GM23248 (cell line): Measurements from ENCODE around the gene SNAI3. TPM values are rescaled to one million over a fixed set of nuclear protein-coding genes. Genes with fewer than 3 reads are reported as not detected.

Experiments used
- DNase-seq: peaks from one replicate; pipeline ENCODE4 v3.0.0-alpha.2; 2015
- H2AFZ ChIP-seq: fragments of 200-600 bp; sonication (generic); 2 replicates; pipeline ENCODE4 v1.6.1; 2016; ENCODE audit warnings: antibody characterized with exemption
- H3F3A ChIP-seq: fragments of 200-600 bp; sonication (generic); 2 replicates; pipeline ENCODE4 v1.6.1; 2016; ENCODE audit warnings: mild to moderate bottlenecking, antibody characterized with exemption, mixed run types; ENCODE audit not compliant: insufficient read depth
- H3K27ac ChIP-seq: fragments of 200-600 bp; sonication (generic); 2 replicates; pipeline ENCODE4 v1.5.1; 2016; ENCODE audit warnings: mild to moderate bottlenecking
- H3K27me3 ChIP-seq: fragments of 200-600 bp; sonication (generic); replicated peaks from 2 replicates; pipeline ENCODE4 v1.6.1; 2016; ENCODE audit warnings: mild to moderate bottlenecking; ENCODE audit not compliant: insufficient read depth
- H3K36me3 ChIP-seq: fragments of 200-600 bp; sonication (generic); 2 replicates; pipeline ENCODE4 v1.6.1; 2016; ENCODE audit warnings: low read depth, mild to moderate bottlenecking
- H3K4me1 ChIP-seq: fragments of 200-600 bp; sonication (generic); 2 replicates; pipeline ENCODE4 v1.6.1; 2016; ENCODE audit warnings: mild to moderate bottlenecking; ENCODE audit not compliant: insufficient read depth
- H3K4me2 ChIP-seq: fragments of 200-600 bp; sonication (generic); one replicate; pipeline ENCODE4 v1.6.1; 2016; ENCODE audit warnings: mild to moderate bottlenecking; ENCODE audit not compliant: unreplicated experiment
- H3K4me3 ChIP-seq: fragments of 200-600 bp; sonication (generic); 2 replicates; pipeline ENCODE4 v1.5.1; 2016; ENCODE audit warnings: mild to moderate bottlenecking
- H3K79me2 ChIP-seq: fragments of 200-600 bp; sonication (generic); 2 replicates; pipeline ENCODE4 v1.6.1; 2016; ENCODE audit warnings: mild to moderate bottlenecking; ENCODE audit not compliant: insufficient read depth
- H3K9ac ChIP-seq: fragments of 200-600 bp; sonication (generic); 2 replicates; pipeline ENCODE4 v1.6.1; 2016; ENCODE audit warnings: mild to moderate bottlenecking
- H3K9me2 ChIP-seq: fragments of 200-600 bp; sonication (generic); 2 replicates; pipeline ENCODE4 v1.6.1; 2016; ENCODE audit warnings: mixed run types, mild to moderate bottlenecking, moderate library complexity; ENCODE audit not compliant: insufficient read depth
- H3K9me3 ChIP-seq: fragments of 200-600 bp; sonication (generic); one replicate; pipeline ENCODE4 v1.6.1; 2017; ENCODE audit warnings: low read depth
- H4K20me1 ChIP-seq: fragments of 200-600 bp; sonication (generic); 2 replicates; pipeline ENCODE4 v1.6.0; 2016; ENCODE audit not compliant: insufficient read depth
- EZH2 ChIP-seq: fragments of 200-600 bp; sonication (generic); IDR thresholded peaks from 2 replicates; pipeline ENCODE4 v1.6.1; 2018; ENCODE audit warnings: antibody characterized with exemption, mild to moderate bottlenecking; ENCODE audit not compliant: insufficient read depth, poor library complexity, severe bottlenecking
- EZH2phosphoT487 ChIP-seq: fragments of 200-600 bp; sonication (generic); IDR thresholded peaks from 2 replicates; pipeline ENCODE4 v1.6.1; 2018; ENCODE audit warnings: antibody characterized with exemption, moderate library complexity, mild to moderate bottlenecking, low read depth; ENCODE audit not compliant: insufficient read depth
- WGBS, 2 experiments: methylation state at CpG; one replicate each; pipeline ENCODE4 v1.1.6; 2015 to 2017; ENCODE audit warnings: low lambda C conversion rate in 2 of 2, low coverage in 1 of 2; ENCODE audit errors: missing lambda C conversion rate in 2 of 2; 5-methylcytosine and 5-hydroxymethylcytosine counted together
- in situ Hi-C: fragments of 300-500 bp; cut with MboI; formaldehyde crosslinking; loops from 2 replicates; pipeline ENCODE4 v1.15.0; 2020
- polyA plus RNA-seq: library from polyadenylated mRNA; unstranded; fragments of >200 nt; fragmentation: Nextera tagmentation; extraction: Ambion mirVana; gene quantifications from 2 replicates; pipeline ENCODE4 v1.2.1, GENCODE V29; 2016
- total RNA-seq: library from RNA; depleted of rRNA; stranded (reverse); fragments of >200 nt; shearing (Covaris generic); gene quantifications from 2 replicates; pipeline ENCODE4 v1.2.3, GENCODE V29; 2014

SNAI3 gene
- total and polyA plus RNA-seq, 2 experiments from 2014 or later, result 0.71 TPM; not detected in 1

- H3K4me3 ChIP-seq, result no peak overlapping the region
- DNase-seq, result no peak
- WGBS, 2 experiments, result 93 to 94% methylated on average over 26 to 28 of the region's 28 CpGs
- TF ChIP-seq EZH2phosphoT487, result no peak
- no peak for TF ChIP-seq EZH2
- no peaks in the 10 kb centered on the region for H3K36me3 ChIP-seq
- H3K27ac ChIP-seq, result no peak overlapping the region
- in situ Hi-C loops, result no loop called here
- H2AFZ ChIP-seq, result no peak overlapping the region
- H3K79me2 ChIP-seq, result no peaks in the 10 kb centered on the region
- no peaks in the 10 kb centered on the region for H3F3A ChIP-seq
- no peaks in the 10 kb centered on the region for H3K9me2 ChIP-seq
- H3K27me3 ChIP-seq, result no peaks in the 10 kb centered on the region
- no peaks in the 10 kb centered on the region for H3K9me3 ChIP-seq
- no peak overlapping the region for H3K4me2 ChIP-seq
- H4K20me1 ChIP-seq, result no peaks in the 10 kb centered on the region
- H3K9ac ChIP-seq, result no peak overlapping the region
- no peaks in the 10 kb centered on the region for H3K4me1 ChIP-seq
These were observed 31.8 kb downstream of the SNAI3 start for GRCh38 chr16:88654363-88655052.

GRCh38 chr16:88653596-88654362, 32.5 kb downstream of the SNAI3 start:
- TF ChIP-seq EZH2phosphoT487, result no peak
- TF ChIP-seq EZH2, result no peak
- Histone ChIP-seq H3K79me2 (no peaks in the 10 kb centered on the region), H3K9me2 (no peaks in the 10 kb centered on the region), H3K4me1 (no peaks in the 10 kb centered on the region), H3K27me3 (no peaks in the 10 kb centered on the region), H3K4me3 (no peak overlapping the region), H3F3A (no peaks in the 10 kb centered on the region), H3K36me3 (no peaks in the 10 kb centered on the region), H3K4me2 (no peak overlapping the region), H4K20me1 (no peaks in the 10 kb centered on the region), H3K27ac (no peak overlapping the region), H3K9me3 (no peaks in the 10 kb centered on the region), H2AFZ (no peak overlapping the region), H3K9ac (no peak overlapping the region)
- WGBS, 2 experiments, result 82 to 85% methylated on average over 32 of the region's 32 CpGs
- in situ Hi-C loops, result no loop called here
- no peak for DNase-seq

- WGBS, 2 experiments, result 89 to 90% methylated on average over 12 to 13 of the region's 13 CpGs
- no peaks in the 10 kb centered on the region for H3K79me2 ChIP-seq
These were observed 33.2 kb downstream of the SNAI3 start for GRCh38 chr16:88653101-88653500.

GRCh38 chr16:88652762-88653063, 33.6 kb downstream of the SNAI3 start:
- Histone ChIP-seq H3K4me1 (no peaks in the 10 kb centered on the region), H3K9me3 (no peaks in the 10 kb centered on the region), H3K4me3 (no peak overlapping the region), H3F3A (no peaks in the 10 kb centered on the region), H3K4me2 (no peak overlapping the region), H3K9me2 (no peaks in the 10 kb centered on the region), H2AFZ (no peak overlapping the region), H3K79me2 (no peaks in the 10 kb centered on the region), H4K20me1 (no peaks in the 10 kb centered on the region), H3K27me3 (no peaks in the 10 kb centered on the region), H3K36me3 (no peaks in the 10 kb centered on the region), H3K9ac (no peak overlapping the region), H3K27ac (no peak overlapping the region)
- no peak for TF ChIP-seq EZH2phosphoT487
- no peak for TF ChIP-seq EZH2
- in situ Hi-C loops, result no loop called here
- DNase-seq, result no peak
- 95 to 100% methylated on average over 5 to 8 of the region's 8 CpGs for whole genome bisulfite sequencing, 2 experiments

More at GRCh38 chr16:88653101-88653500, 33.2 kb downstream of the SNAI3 start:
- H3K36me3 ChIP-seq, result no peaks in the 10 kb centered on the region
- no peak overlapping the region for H3K4me2 ChIP-seq
- no peaks in the 10 kb centered on the region for H3K4me1 ChIP-seq
- H3K9ac ChIP-seq, result no peak overlapping the region
- H3K9me2 ChIP-seq, result no peaks in the 10 kb centered on the region
- no peaks in the 10 kb centered on the region for H3K27me3 ChIP-seq
- TF ChIP-seq EZH2 (no peak), EZH2phosphoT487 (no peak)
- H3F3A ChIP-seq, result no peaks in the 10 kb centered on the region
- no peak for DNase-seq
- H3K9me3 ChIP-seq, result no peaks in the 10 kb centered on the region
- no peak overlapping the region for H3K27ac ChIP-seq
- H4K20me1 ChIP-seq, result no peaks in the 10 kb centered on the region
- no peak overlapping the region for H2AFZ ChIP-seq
- H3K4me3 ChIP-seq, result no peak overlapping the region
- in situ Hi-C loops, result no loop called here
